Endodermal cell (in vitro differentiated cells): ENCODE results near the gene DRD2. TPM values are rescaled to one million over a fixed set of nuclear protein-coding genes. Genes with fewer than 3 reads are reported as not detected.

ENCODE experiments used
- DNase-seq: peaks from one replicate; pipeline ENCODE4 v3.0.0-alpha.2; 2017
- H3K27ac ChIP-seq: 2 replicates; pipeline ENCODE4 v1.5.1; 2013; ENCODE audit warnings: mild to moderate bottlenecking, low read depth, low read length, moderate library complexity
- H3K27me3 ChIP-seq: 2 replicates; pipeline ENCODE4 v1.6.1; 2013; ENCODE audit warnings: mild to moderate bottlenecking, low read length, moderate library complexity; ENCODE audit not compliant: insufficient read depth, control insufficient read depth, poor library complexity, severe bottlenecking
- H3K36me3 ChIP-seq: 2 replicates; pipeline ENCODE4 v1.7.0; 2013; ENCODE audit warnings: mild to moderate bottlenecking, low read length, moderate library complexity; ENCODE audit not compliant: control insufficient read depth, insufficient read depth
- H3K4me1 ChIP-seq: one replicate; pipeline ENCODE4 v1.7.0; 2013; ENCODE audit warnings: low read length; ENCODE audit not compliant: control insufficient read depth, insufficient read depth
- H3K4me3 ChIP-seq: 2 replicates; pipeline ENCODE4 v1.5.1; 2013; ENCODE audit warnings: mild to moderate bottlenecking, low read length, moderate library complexity
- H3K9ac ChIP-seq: 2 replicates; pipeline ENCODE4 v1.6.1; 2013; ENCODE audit warnings: mild to moderate bottlenecking, low read length, moderate library complexity; ENCODE audit not compliant: poor library complexity, severe bottlenecking; ENCODE audit errors: extremely low read depth
- H3K9me3 ChIP-seq: 2 replicates; pipeline ENCODE4 v1.6.1; 2013; ENCODE audit warnings: mild to moderate bottlenecking, low read length, moderate library complexity; ENCODE audit not compliant: control insufficient read depth
- H3K27ac Mint-ChIP-seq: 2 replicates; pipeline ENCODE4 v1.8.0; 2020; ENCODE audit warnings: mixed read lengths
- H3K27me3 Mint-ChIP-seq: 2 replicates; pipeline ENCODE4 v1.8.0; 2021; ENCODE audit warnings: mild to moderate bottlenecking, mixed read lengths; ENCODE audit not compliant: insufficient read depth
- H3K36me3 Mint-ChIP-seq: 2 replicates; pipeline ENCODE4 v1.8.0; 2020; ENCODE audit warnings: low read depth, mixed read lengths
- H3K4me1 Mint-ChIP-seq: 2 replicates; pipeline ENCODE4 v1.8.0; 2020; ENCODE audit warnings: mixed read lengths
- H3K4me3 Mint-ChIP-seq: 2 replicates; pipeline ENCODE4 v1.8.0; 2020; ENCODE audit warnings: mild to moderate bottlenecking, moderate library complexity, mixed read lengths
- H3K9me3 Mint-ChIP-seq: 2 replicates; pipeline ENCODE4 v1.8.0; 2020; ENCODE audit warnings: mild to moderate bottlenecking, mixed read lengths
- WGBS, 2 experiments: methylation state at CpG; one replicate each; pipeline versions ENCODE4 v1.1.5 to v1.1.7; 2013; ENCODE audit warnings: missing lambda C conversion rate in 2 of 2, mixed read lengths in 1 of 2; ENCODE audit not compliant: insufficient coverage in 1 of 2, insufficient read length in 1 of 2; 5-methylcytosine and 5-hydroxymethylcytosine counted together
- total RNA-seq, 2 donors: library from RNA; stranded (reverse); fragmentation: NEBNext Ultra II Directional in 1 of 2; extraction: Animal tissue kit (Norgen Biotek cat#: 25700) in 1 of 2; gene quantifications; 2 replicates in 1 of 2; 3 replicates in 1 of 2; pipeline ENCODE4 v1.2.1, GENCODE V29; 2021
- TF ChIP-seq, protein P1 (sequence below): fragments of 200-600 bp; sonication (generic); conservative IDR thresholded peaks from 2 replicates; pipeline ENCODE4 v1.5.0; 2021; ENCODE audit warnings: antibody characterized with exemption, mild to moderate bottlenecking

DRD2 gene
- total RNA-seq, 2 donors from 2014 or later: 0.35 to 2.1 TPM

DNA sequence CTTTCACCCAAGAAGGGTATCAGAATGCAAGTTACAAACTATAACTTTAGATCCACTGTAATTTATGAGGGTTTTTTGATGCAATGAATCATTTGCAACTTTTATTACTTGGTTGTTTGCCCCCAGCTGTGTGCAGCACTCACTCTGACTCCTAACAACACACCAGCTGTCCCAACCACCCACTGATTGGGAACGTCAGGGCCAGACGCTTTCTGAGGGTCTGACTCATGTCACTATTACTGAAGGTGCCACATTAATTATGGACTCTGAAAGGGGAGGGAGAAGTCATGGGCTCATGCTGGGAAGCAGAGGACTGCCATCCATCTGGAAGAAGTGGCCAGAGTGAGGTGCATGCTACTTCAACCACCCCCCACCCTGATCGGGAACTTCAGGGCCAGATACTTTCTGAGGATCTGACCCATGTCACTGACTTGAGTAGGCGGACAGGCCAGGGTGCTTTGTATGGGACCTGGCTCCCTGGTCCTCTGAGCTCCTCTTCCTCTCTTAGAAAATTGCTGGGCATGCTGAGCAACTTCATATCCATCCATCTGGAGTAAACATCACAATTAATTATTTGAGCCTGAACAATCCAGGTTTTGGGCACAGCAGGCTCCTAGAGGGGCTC is 44.9 kb upstream of the DRD2 start:
- H3K36me3 Mint-ChIP-seq: no peaks in the 10 kb centered on the region
- H3K4me1 ChIP-seq: no peaks in the 10 kb centered on the region
- H3K27ac ChIP-seq: no peak overlapping the region
- peaks cover 11% of the 10 kb centered on the region for H3K27me3 Mint-ChIP-seq
- no peaks in the 10 kb centered on the region for H3K27me3 ChIP-seq
- H3K9ac ChIP-seq: no peak overlapping the region
- no peak overlapping the region for H3K27ac Mint-ChIP-seq
- H3K4me3 Mint-ChIP-seq: no peak overlapping the region
- H3K4me1 Mint-ChIP-seq: no peaks in the 10 kb centered on the region
- H3K4me3 ChIP-seq: no peak overlapping the region
- peaks cover 21% of the 10 kb centered on the region for H3K9me3 Mint-ChIP-seq
- H3K36me3 ChIP-seq: no peaks in the 10 kb centered on the region
- no peaks in the 10 kb centered on the region for H3K9me3 ChIP-seq
- 80 to 89% methylated on average over 2 to 4 of the region's 4 CpGs for WGBS, 2 experiments
- DNase-seq: no peak
- TF ChIP-seq, protein P1, sequence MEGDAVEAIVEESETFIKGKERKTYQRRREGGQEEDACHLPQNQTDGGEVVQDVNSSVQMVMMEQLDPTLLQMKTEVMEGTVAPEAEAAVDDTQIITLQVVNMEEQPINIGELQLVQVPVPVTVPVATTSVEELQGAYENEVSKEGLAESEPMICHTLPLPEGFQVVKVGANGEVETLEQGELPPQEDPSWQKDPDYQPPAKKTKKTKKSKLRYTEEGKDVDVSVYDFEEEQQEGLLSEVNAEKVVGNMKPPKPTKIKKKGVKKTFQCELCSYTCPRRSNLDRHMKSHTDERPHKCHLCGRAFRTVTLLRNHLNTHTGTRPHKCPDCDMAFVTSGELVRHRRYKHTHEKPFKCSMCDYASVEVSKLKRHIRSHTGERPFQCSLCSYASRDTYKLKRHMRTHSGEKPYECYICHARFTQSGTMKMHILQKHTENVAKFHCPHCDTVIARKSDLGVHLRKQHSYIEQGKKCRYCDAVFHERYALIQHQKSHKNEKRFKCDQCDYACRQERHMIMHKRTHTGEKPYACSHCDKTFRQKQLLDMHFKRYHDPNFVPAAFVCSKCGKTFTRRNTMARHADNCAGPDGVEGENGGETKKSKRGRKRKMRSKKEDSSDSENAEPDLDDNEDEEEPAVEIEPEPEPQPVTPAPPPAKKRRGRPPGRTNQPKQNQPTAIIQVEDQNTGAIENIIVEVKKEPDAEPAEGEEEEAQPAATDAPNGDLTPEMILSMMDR: no peak

DNA sequence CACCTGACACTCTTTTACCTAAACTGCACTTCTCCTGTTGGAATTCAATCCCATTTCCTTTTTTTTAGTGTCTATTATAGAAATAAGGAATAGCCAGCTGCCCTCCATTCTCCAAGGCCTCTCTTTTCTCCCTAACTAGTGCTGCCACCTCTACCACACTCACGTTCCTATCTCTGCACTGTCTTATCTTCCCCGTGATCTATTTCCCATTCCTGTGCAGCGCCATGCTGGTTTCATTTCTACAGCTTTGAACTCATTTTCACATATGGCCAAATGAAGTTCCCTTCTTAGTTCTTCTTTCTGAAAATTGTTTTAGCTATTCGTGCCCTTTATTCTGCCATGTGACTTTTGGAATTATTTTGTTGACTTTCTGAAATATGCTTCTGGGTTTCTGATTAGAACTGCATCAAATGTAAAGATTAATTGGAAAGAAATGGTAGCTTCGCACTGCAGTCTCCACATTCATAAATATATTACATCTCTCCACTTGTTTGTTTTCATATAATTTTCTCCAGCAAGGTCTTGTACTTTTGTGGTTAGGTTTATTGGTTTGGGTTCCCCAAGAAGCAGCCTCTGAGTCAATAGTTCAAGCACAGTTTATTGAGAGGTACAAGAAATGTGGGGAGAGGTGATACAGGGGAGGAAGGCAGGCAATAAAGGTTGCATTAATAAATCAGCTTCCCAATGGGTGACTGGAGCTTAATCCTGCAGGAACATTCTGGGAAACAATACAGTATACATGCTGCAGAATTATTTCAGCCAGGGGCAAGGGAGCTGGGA is 43.7 kb upstream of the DRD2 start:
- H3K27ac ChIP-seq: no peak overlapping the region
- no peaks in the 10 kb centered on the region for H3K9me3 ChIP-seq
- H3K4me1 ChIP-seq: no peaks in the 10 kb centered on the region
- DNase-seq: no peak
- Mint-ChIP-seq H3K27me3 (peaks cover 10% of the 10 kb centered on the region), H3K36me3 (no peaks in the 10 kb centered on the region), H3K27ac (no peak overlapping the region), H3K4me3 (no peak overlapping the region), H3K4me1 (no peaks in the 10 kb centered on the region), H3K9me3 (peaks cover 12% of the 10 kb centered on the region)
- TF ChIP-seq, protein P1: no peak
- H3K4me3 ChIP-seq: no peak overlapping the region
- H3K36me3 ChIP-seq: no peaks in the 10 kb centered on the region
- no peak overlapping the region for H3K9ac ChIP-seq
- H3K27me3 ChIP-seq: no peaks in the 10 kb centered on the region
- 89 to 95% methylated on average over 3 to 4 of the region's 5 CpGs for WGBS, 2 experiments

DNA sequence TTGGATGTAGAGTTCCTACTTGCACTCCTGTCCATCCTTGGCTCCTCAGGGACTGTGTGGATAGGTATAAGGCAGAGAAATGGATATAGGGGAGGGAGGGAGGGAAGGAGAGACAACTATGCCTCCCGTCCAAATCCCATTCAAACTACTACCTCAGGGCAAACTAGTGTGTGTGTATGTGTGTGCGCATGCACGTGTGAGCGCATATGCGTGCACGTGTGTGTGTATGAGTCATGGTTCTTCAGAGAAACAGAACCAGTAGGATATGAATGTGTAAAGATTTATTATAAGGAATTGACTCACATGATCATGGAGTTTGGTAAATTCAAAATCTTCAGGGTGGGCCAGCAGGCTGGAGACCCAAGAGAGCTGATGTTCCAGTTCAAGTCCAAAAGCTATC is 42.2 kb upstream of the DRD2 start:
- H3K4me3 ChIP-seq: no peak overlapping the region
- H3K9ac ChIP-seq: no peak overlapping the region
- no peak overlapping the region for H3K4me3 Mint-ChIP-seq
- H3K27me3 ChIP-seq: no peaks in the 10 kb centered on the region
- H3K27me3 Mint-ChIP-seq: peaks cover 19% of the 10 kb centered on the region
- no peak overlapping the region for H3K27ac ChIP-seq
- no peaks in the 10 kb centered on the region for H3K36me3 ChIP-seq
- H3K4me1 ChIP-seq: no peaks in the 10 kb centered on the region
- H3K36me3 Mint-ChIP-seq: no peaks in the 10 kb centered on the region
- H3K27ac Mint-ChIP-seq: no peak overlapping the region
- DNase-seq: no peak
- no peaks in the 10 kb centered on the region for H3K4me1 Mint-ChIP-seq
- H3K9me3 Mint-ChIP-seq: no peaks in the 10 kb centered on the region
- 95 to 99% methylated on average over 5 of the region's 6 CpGs for WGBS, 2 experiments
- TF ChIP-seq, protein P1: no peak
- H3K9me3 ChIP-seq: no peaks in the 10 kb centered on the region
